Fibroblast of mammary gland (primary cell): ENCODE measurements around the gene MACF1.

ENCODE experiments used
- DNase-seq: peaks from one replicate; pipeline ENCODE4 v3.0.0-alpha.2; 2010; ENCODE audit warnings: low read depth
- H3K4me3 ChIP-seq: 2 replicates; pipeline ENCODE4 v1.5.1; 2011; ENCODE audit warnings: low read depth, mild to moderate bottlenecking, low read length, moderate library complexity; ENCODE audit not compliant: control insufficient read depth
- TF ChIP-seq, protein P1 (sequence below): conservative IDR thresholded peaks from 2 replicates; pipeline ENCODE4 v1.5.1; 2011; ENCODE audit warnings: low read depth, low read length, inconsistent platforms; ENCODE audit not compliant: control insufficient read depth, insufficient read depth

The MACF1 gene

DNA sequence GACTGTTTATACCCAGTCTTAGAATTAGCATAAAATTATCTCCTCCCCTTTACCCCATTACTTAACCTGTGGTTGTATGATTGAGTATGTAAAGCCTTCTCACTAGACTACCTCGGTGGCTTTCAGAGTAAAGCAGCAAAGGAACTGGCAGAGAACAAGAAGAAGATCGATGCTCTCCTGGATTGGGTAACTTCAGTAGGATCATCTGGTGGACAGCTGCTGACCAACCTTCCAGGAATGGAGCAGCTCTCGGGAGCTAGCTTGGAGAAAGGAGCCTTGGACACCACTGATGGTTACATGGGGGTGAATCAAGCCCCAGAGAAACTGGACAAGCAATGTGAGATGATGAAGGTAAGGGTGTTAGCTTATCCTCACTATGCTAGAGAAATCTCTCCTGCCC, 148.4 kb downstream of the MACF1 start:
- DNase-seq: peak; percentile 56
- no peak overlapping the region for H3K4me3 ChIP-seq
- TF ChIP-seq, protein P1, sequence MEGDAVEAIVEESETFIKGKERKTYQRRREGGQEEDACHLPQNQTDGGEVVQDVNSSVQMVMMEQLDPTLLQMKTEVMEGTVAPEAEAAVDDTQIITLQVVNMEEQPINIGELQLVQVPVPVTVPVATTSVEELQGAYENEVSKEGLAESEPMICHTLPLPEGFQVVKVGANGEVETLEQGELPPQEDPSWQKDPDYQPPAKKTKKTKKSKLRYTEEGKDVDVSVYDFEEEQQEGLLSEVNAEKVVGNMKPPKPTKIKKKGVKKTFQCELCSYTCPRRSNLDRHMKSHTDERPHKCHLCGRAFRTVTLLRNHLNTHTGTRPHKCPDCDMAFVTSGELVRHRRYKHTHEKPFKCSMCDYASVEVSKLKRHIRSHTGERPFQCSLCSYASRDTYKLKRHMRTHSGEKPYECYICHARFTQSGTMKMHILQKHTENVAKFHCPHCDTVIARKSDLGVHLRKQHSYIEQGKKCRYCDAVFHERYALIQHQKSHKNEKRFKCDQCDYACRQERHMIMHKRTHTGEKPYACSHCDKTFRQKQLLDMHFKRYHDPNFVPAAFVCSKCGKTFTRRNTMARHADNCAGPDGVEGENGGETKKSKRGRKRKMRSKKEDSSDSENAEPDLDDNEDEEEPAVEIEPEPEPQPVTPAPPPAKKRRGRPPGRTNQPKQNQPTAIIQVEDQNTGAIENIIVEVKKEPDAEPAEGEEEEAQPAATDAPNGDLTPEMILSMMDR: no peak

DNA sequence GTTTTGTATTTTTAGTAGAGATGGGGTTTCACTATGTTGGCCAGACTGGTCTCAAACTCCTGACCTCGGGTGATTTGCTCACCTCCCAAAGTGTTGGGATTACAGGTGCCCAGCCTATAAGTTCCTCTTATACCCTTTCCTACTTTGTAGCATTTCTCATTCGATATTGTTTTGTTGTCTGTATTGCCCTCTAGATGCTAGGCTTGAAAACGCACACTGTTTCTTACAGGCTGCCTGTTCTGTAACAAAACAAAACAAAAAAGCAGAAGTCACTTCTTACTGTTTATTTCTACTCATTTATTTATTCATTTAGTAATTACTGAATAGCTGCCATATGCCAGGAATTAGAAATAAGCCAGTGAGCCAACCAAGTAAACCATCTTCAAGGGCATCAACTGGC, 150.1 kb downstream of the MACF1 start:
- no peak for DNase-seq
- TF ChIP-seq, protein P1: peak; percentile 1
- no peak overlapping the region for H3K4me3 ChIP-seq

DNA sequence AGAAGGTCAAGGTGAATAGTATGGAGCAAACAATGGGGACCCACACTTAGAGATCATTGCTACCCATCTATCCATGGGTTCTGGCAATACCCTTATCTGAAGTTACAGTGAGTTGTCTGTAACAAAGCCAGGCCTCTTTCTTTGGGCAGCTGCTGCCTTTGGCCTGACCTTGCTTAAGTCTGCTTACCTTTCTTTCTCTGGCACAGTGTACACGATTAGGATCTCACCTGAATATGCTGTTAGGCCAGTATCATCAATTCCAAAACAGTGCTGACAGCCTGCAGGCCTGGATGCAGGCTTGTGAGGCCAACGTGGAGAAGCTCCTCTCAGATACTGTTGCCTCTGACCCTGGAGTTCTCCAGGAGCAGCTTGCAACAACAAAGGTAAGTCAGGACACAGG, 154.0 kb downstream of the MACF1 start:
- no peak for DNase-seq
- TF ChIP-seq, protein P1: no peak
- H3K4me3 ChIP-seq: no peak overlapping the region

DNA sequence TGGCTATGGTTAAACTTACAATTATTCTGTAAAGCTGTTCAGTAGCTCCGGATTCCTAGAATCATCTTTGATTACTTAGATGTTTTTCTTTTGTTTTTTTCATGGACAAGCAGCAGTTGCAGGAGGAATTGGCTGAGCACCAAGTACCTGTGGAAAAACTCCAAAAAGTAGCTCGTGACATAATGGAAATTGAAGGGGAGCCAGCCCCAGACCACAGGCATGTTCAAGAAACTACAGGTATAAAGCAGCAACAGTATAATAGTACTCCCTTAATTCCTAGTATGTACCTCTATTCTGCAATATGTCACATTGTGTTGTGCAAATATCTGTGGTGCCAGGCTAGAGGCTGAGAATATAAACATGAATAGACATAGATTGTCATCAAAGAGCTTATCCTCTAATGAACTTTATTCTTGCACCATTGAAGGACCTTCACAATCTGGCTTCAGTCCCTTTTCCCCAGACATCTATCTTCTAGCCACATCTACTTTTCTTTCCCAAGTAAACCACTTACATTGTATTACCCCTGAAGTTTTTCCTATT, 154.6 kb downstream of the MACF1 start:
- no peak for DNase-seq
- TF ChIP-seq, protein P1: no peak

DNA sequence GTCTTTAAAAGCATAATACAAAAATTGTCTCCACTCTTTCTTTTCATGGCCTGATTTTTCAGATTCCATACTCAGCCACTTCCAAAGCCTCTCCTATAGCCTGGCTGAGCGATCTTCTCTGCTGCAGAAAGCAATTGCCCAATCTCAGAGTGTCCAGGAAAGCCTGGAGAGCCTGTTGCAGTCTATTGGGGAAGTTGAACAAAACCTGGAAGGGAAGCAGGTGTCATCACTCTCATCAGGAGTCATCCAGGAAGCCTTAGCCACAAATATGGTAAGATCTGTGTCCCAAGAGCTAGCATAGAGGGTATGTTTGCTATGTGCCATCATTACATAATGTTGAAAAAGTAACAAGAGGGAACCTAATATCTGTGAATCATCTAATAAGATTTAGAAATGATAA, 156.2 kb downstream of the MACF1 start:
- DNase-seq: no peak
- TF ChIP-seq, protein P1: no peak

More for the DNA sequence above, 154.6 kb downstream of the MACF1 start:
- H3K4me3 ChIP-seq: no peak overlapping the region

DNA sequence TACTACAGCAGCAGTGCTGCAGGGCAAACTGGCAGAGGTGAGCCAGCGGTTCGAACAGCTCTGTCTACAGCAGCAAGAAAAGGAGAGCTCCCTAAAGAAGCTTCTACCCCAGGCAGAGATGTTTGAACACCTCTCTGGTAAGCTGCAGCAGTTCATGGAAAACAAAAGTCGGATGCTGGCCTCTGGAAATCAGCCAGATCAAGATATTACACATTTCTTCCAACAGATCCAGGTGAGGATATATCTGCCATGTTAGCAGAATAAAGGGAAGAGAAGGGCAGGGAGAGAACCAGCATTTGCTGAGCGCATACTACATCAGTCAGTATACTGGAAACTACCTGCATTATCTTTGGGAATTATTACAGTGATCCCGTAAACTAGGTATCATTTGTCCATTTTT, 157.0 kb downstream of the MACF1 start:
- H3K4me3 ChIP-seq: no peak overlapping the region
- DNase-seq: no peak
- TF ChIP-seq, protein P1: no peak

More for the DNA sequence above, 156.2 kb downstream of the MACF1 start:
- H3K4me3 ChIP-seq: no peak overlapping the region

DNA sequence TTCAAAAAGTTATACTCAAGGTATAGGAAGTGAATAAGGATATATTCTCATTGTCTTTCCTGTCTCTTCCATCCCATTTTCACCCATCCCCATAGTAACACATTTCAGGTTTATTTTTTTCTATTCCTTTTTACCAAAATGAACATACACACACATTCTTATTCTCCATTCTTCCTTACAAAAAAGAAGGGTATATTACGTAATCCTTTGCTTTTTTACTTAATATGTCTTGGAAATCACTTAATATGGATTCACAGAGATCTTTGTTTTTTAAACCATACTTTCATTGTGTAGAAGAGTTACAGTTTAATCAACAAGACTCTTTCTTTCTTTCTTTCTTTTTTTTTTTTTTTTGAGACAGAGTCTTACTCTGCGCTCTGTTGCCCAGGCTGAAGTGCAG, 158.8 kb downstream of the MACF1 start:
- TF ChIP-seq, protein P1: no peak
- no peak for DNase-seq
- no peak overlapping the region for H3K4me3 ChIP-seq
